ENCODE measurements around the gene TMSB4X. TPM values are rescaled to one million over a fixed set of nuclear protein-coding genes. Genes with fewer than 3 reads are reported as not detected.

Gene TMSB4X
- total and polyA plus RNA-seq, 2 donors (not counting 3 experiments of a cell fraction or from before 2014, with no cell fraction given), result 4,136 to 6,858 TPM

DNA sequence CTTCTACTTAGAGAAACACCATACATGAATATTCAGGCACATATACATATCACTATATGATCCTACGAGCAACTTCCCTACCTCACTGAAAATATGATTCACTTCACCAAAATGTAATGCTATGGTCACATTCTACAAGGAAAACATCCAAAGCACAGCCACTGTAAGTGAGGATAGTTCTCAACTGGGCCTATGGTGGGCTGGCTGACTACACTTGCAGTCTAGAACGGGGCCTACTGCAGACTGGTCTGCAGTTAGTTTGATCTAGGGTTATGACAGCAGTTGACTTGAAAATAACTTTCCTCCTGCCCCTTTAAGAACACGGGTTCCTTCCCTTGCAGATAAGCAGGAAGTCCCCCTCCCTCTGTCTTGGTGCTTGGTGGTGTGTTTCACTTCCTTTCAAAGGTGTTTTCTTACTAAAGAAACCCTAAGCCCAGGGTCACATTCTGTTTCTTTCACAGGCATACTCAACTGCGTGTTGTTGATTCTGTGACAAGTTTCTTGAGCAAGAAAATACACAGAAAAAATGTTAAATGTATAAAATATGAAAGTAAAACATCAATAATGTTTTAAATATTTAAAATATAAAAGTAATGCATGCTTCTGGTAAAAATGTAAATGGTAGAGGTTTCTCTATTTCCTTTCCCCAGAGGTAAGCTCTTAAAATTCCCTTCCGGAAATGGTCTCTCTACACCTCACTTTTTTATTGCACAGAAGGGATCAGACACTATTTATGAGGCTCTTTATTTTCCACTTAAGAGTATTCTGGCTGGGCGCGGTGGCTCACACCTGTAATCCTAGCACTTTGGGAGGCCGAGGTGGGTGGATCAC, 18.0 kb upstream of the TMSB4X start:
- H3K9me1 ChIP-seq (replicated peaks; ENCODE audit: control insufficient read depth, extremely low read depth, insufficient read depth, low read length), result no peaks in the 10 kb centered on the region
- no peaks in the 10 kb centered on the region for H3K27me3 ChIP-seq (ENCODE audit: control insufficient read depth in 2 of 2, insufficient read depth in 2 of 2, low read length in 2 of 2)
- DNase-seq (ENCODE audit: low read depth, low spot score) (peak; percentile 77), FAIRE-seq (peak; percentile 100)
- no peaks in the 10 kb centered on the region for H3K9me3 ChIP-seq (replicated peaks; ENCODE audit: control insufficient read depth, insufficient read depth, low read length)
- intact Hi-C loops (cut with micrococcal nuclease) (loop anchor here (2.0 to 10.0 kb wide), 2 partner anchors 14 to 1918 kb away; partner anchors contain the start of genes FANCB and MOSPD2), dilution Hi-C loops (cut with MboI; ENCODE audit: extremely low pct_ligation_motif_present, low sequenced_read_pairs) (no loop called here)
- ChIA-PET CTCF (interaction anchor here (0.8 to 2.2 kb wide), 3 partner anchors 10 to 14 kb away, joined by 4 to 9 read pairs (median 6); no protein-coding TSS in a partner anchor), POLR2A (interaction anchor here (1.0 to 1.2 kb wide), 3 partner anchors 10 to 22 kb away, joined by 3 to 8 read pairs (median 4); no protein-coding TSS in a partner anchor)
- H3K36me3 ChIP-seq (ENCODE audit: control insufficient read depth in 2 of 2, extremely low read depth in 1 of 2, insufficient read depth in 2 of 2, low read length in 2 of 2), result no peaks in the 10 kb centered on the region
- TF ChIP-seq EZH2 (IDR thresholded peaks at IDR 0.05; ENCODE audit: borderline replicate concordance, low read depth, low read length, severe bottlenecking) (no peak), GATA2 (IDR thresholded peaks at IDR 0.05; ENCODE audit: insufficient read depth, insufficient read length, low read depth, low read length) (peak; percentile 46), POLR2A (IDR thresholded peaks at IDR 0.05; ENCODE audit: low read depth, low read length) (peak; percentile 15)
- H3K4me1 ChIP-seq (ENCODE audit: control insufficient read depth, extremely low read depth, insufficient read depth, low read length), result peaks cover 26% of the 10 kb centered on the region
- TSS peak; percentile 39 for BruUV-seq (replicated peaks)
- H2AFZ ChIP-seq (ENCODE audit: low read depth, low read length), result peak overlapping the region; percentile 45
- H3K9ac ChIP-seq (replicated peaks; ENCODE audit: extremely low read depth, insufficient read depth, low read length), result peak overlapping the region; percentile 51
- peak overlapping the region; percentile 24 for H3K4me2 ChIP-seq (ENCODE audit: insufficient read depth, low read length)
- H3K4me3 ChIP-seq (replicated peaks in 1 of 3; ENCODE audit: insufficient read depth in 1 of 3, low read depth in 1 of 3, low read length in 3 of 3), result no peak overlapping the region
- H3K27ac ChIP-seq (ENCODE audit: insufficient read depth, low read depth, low read length), result peak overlapping the region; percentile 85
- no peaks in the 10 kb centered on the region for H3K79me2 ChIP-seq (ENCODE audit: control insufficient read depth, insufficient read depth, low read length)
- H4K20me1 ChIP-seq (replicated peaks; ENCODE audit: control insufficient read depth, extremely low read depth, insufficient read depth, low read length), result no peaks in the 10 kb centered on the region

- Histone ChIP-seq H3K4me3 (replicated peaks in 1 of 3; ENCODE audit: insufficient read depth in 1 of 3, low read depth in 1 of 3, low read length in 3 of 3) (no peak overlapping the region), H3K9me1 (replicated peaks; ENCODE audit: control insufficient read depth, extremely low read depth, insufficient read depth, low read length) (no peaks in the 10 kb centered on the region), H3K79me2 (ENCODE audit: control insufficient read depth, insufficient read depth, low read length) (no peaks in the 10 kb centered on the region), H3K27ac (ENCODE audit: insufficient read depth, low read depth, low read length) (no peak overlapping the region), H3K9me3 (replicated peaks; ENCODE audit: control insufficient read depth, insufficient read depth, low read length) (no peaks in the 10 kb centered on the region), H3K4me1 (ENCODE audit: control insufficient read depth, extremely low read depth, insufficient read depth, low read length) (peaks cover 26% of the 10 kb centered on the region), H4K20me1 (replicated peaks; ENCODE audit: control insufficient read depth, extremely low read depth, insufficient read depth, low read length) (no peaks in the 10 kb centered on the region), H2AFZ (ENCODE audit: low read depth, low read length) (no peak overlapping the region), H3K9ac (replicated peaks; ENCODE audit: extremely low read depth, insufficient read depth, low read length) (no peak overlapping the region), H3K4me2 (ENCODE audit: insufficient read depth, low read length) (no peak overlapping the region), H3K27me3 (ENCODE audit: control insufficient read depth in 2 of 2, insufficient read depth in 2 of 2, low read length in 2 of 2) (no peaks in the 10 kb centered on the region), H3K36me3 (ENCODE audit: control insufficient read depth in 2 of 2, extremely low read depth in 1 of 2, insufficient read depth in 2 of 2, low read length in 2 of 2) (no peaks in the 10 kb centered on the region)
- no TSS peak for BruUV-seq (replicated peaks)
- DNase-seq (ENCODE audit: low read depth, low spot score), result no peak
- intact Hi-C loops (cut with micrococcal nuclease) (loop anchor here (10.0 kb wide), 1 partner anchor 1917 kb away; the partner anchor contains the start of genes FANCB and MOSPD2), dilution Hi-C loops (cut with MboI; ENCODE audit: extremely low pct_ligation_motif_present, low sequenced_read_pairs) (no loop called here)
- ChIA-PET POLR2A (no interaction called here), CTCF (interaction anchor here (2.2 kb wide), 1 partner anchor 12 kb away, joined by 6 read pairs; no protein-coding TSS in a partner anchor)
- TF ChIP-seq GATA2 (IDR thresholded peaks at IDR 0.05; ENCODE audit: insufficient read depth, insufficient read length, low read depth, low read length), result no peak
- TF ChIP-seq FOS (IDR thresholded peaks at IDR 0.05; ENCODE audit: borderline replicate concordance, insufficient read depth, low read length), result no peak
- no peak for TF ChIP-seq MAX (IDR thresholded peaks at IDR 0.05; ENCODE audit: insufficient read depth, insufficient read length)
- TF ChIP-seq, protein P1, sequence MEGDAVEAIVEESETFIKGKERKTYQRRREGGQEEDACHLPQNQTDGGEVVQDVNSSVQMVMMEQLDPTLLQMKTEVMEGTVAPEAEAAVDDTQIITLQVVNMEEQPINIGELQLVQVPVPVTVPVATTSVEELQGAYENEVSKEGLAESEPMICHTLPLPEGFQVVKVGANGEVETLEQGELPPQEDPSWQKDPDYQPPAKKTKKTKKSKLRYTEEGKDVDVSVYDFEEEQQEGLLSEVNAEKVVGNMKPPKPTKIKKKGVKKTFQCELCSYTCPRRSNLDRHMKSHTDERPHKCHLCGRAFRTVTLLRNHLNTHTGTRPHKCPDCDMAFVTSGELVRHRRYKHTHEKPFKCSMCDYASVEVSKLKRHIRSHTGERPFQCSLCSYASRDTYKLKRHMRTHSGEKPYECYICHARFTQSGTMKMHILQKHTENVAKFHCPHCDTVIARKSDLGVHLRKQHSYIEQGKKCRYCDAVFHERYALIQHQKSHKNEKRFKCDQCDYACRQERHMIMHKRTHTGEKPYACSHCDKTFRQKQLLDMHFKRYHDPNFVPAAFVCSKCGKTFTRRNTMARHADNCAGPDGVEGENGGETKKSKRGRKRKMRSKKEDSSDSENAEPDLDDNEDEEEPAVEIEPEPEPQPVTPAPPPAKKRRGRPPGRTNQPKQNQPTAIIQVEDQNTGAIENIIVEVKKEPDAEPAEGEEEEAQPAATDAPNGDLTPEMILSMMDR (IDR thresholded peaks at IDR 0.05; ENCODE audit: extremely low read depth in 1 of 2, insufficient read depth in 1 of 2, low read depth in 1 of 2, low read length in 2 of 2), result no peak
- TF ChIP-seq JUN (IDR thresholded peaks at IDR 0.05; ENCODE audit: borderline replicate concordance, insufficient read depth, insufficient read length, low read depth), result no peak
- no peak for TF ChIP-seq POLR2A (IDR thresholded peaks at IDR 0.05; ENCODE audit: low read depth, low read length)
- TF ChIP-seq EZH2 (IDR thresholded peaks at IDR 0.05; ENCODE audit: borderline replicate concordance, low read depth, low read length, severe bottlenecking), result no peak
- TF ChIP-seq MYC (IDR thresholded peaks at IDR 0.05; ENCODE audit: low read depth, low read length), result no peak
- no peak for TF ChIP-seq POLR2AphosphoS5 (IDR thresholded peaks at IDR 0.05; ENCODE audit: insufficient read depth, low read depth, low read length)
- FAIRE-seq, result no peak
Measured at GRCh38 chrX:12958059-12958458, 16.9 kb upstream of the TMSB4X start.

Measured in endothelial cell of umbilical vein (primary cell).